GM12872 (cell line): ENCODE measurements around the gene SLC30A9.
A peak's percentile ranks its signal among the peaks of the same experiment; 100 is the strongest.

ENCODE experiments used
- CTCF ChIP-seq: IDR thresholded peaks from 3 replicates; pipeline ENCODE4 v1.5.1; 2011; ENCODE audit warnings: low read depth, mild to moderate bottlenecking, low read length, moderate library complexity; ENCODE audit not compliant: insufficient read depth

Gene SLC30A9

GRCh38 chr4:42101446-42101975 lies 111.2 kb downstream of the SLC30A9 start:
- no peak for TF ChIP-seq CTCF

- TF ChIP-seq CTCF: no peak
These were observed 114.2 kb downstream of the SLC30A9 start for GRCh38 chr4:42104521-42104920.

GRCh38 chr4:42112846-42113245 lies 122.5 kb downstream of the SLC30A9 start:
- no peak for TF ChIP-seq CTCF

GRCh38 chr4:42119886-42120285 lies 129.6 kb downstream of the SLC30A9 start:
- no peak for TF ChIP-seq CTCF

GRCh38 chr4:42122237-42122636 lies 131.9 kb downstream of the SLC30A9 start:
- no peak for TF ChIP-seq CTCF

GRCh38 chr4:42123071-42123644 lies 132.8 kb downstream of the SLC30A9 start:
- no peak for TF ChIP-seq CTCF

- TF ChIP-seq CTCF: peak; percentile 12; the same call in 1 of the 3 replicates
These were observed 141.8 kb downstream of the SLC30A9 start for GRCh38 chr4:42132099-42132498.
